Fibroblast of the aortic adventitia (primary cell): ENCODE data around the gene WNK3. TPM values are rescaled to one million over a fixed set of nuclear protein-coding genes. Genes with fewer than 3 reads are reported as not detected.
"Not testable (repeated sequence)": the region's sequence is repeated elsewhere in the genome, so short reads cannot be mapped to it uniquely, and the experiment has no call there.

Experiments
- DNase-seq: peaks from one replicate; pipeline ENCODE4 v3.0.0-alpha.2; 2010; ENCODE audit warnings: low read depth
- H3K4me3 ChIP-seq: 2 replicates; pipeline ENCODE4 v1.5.1; 2011; ENCODE audit warnings: low read depth, mild to moderate bottlenecking, control low read depth, low read length, moderate library complexity
- CTCF ChIP-seq: IDR thresholded peaks from 2 replicates; pipeline ENCODE4 v1.5.1; 2011; ENCODE audit warnings: mild to moderate bottlenecking, low read length, control low read depth, inconsistent platforms; ENCODE audit not compliant: insufficient read depth
- total RNA-seq: library from RNA; depleted of rRNA; stranded (reverse); fragments of >200 nt; gene quantifications from 2 replicates; pipeline ENCODE4 v1.2.3, GENCODE V29; 2012; ENCODE audit warnings: low replicate concordance

Gene WNK3
- total RNA-seq, 1 donor: 0.27 TPM

GRCh38 chrX:54352677-54353076 lies 5.2 kb downstream of the WNK3 start:
- H3K4me3 ChIP-seq: no peak overlapping the region
- TF ChIP-seq CTCF: no peak
- no peak for DNase-seq

- not testable (repeated sequence) for H3K4me3 ChIP-seq, DNase-seq
Observed at GRCh38 chrX:54337383-54337782, 20.5 kb downstream of the WNK3 start.

- H3K4me3 ChIP-seq: no peak overlapping the region
- DNase-seq: no peak
- no peak for TF ChIP-seq CTCF
Observed at GRCh38 chrX:54325077-54325476, 32.8 kb downstream of the WNK3 start.

- TF ChIP-seq CTCF: no peak
- no peak for DNase-seq
- no peak overlapping the region for H3K4me3 ChIP-seq
Observed at GRCh38 chrX:54320067-54320466, 37.8 kb downstream of the WNK3 start.

GRCh38 chrX:54306379-54306778 lies 51.5 kb downstream of the WNK3 start:
- DNase-seq: no peak
- no peak for TF ChIP-seq CTCF
- H3K4me3 ChIP-seq: no peak overlapping the region

- H3K4me3 ChIP-seq: no peak overlapping the region
- DNase-seq: no peak
- TF ChIP-seq CTCF: no peak
Observed at GRCh38 chrX:54301516-54301915, 56.3 kb downstream of the WNK3 start.

GRCh38 chrX:54294306-54294705 lies 63.5 kb downstream of the WNK3 start:
- DNase-seq: no peak
- no peak for TF ChIP-seq CTCF
- no peak overlapping the region for H3K4me3 ChIP-seq
